ENCODE data around the gene EIF5B. TPM values are rescaled to one million over a fixed set of nuclear protein-coding genes. Genes with fewer than 3 reads are reported as not detected.

The EIF5B gene
- total and polyA plus RNA-seq, 2 of the 4 experiments (the other 2 are of a cell fraction): 19.7 to 21.8 TPM

GRCh38 chr2:99382143-99382542 lies 45.0 kb downstream of the EIF5B start:
- Histone ChIP-seq H3K56ac (ENCODE audit: extremely low read depth, insufficient read depth, low read length) (no peak overlapping the region), H3K4me3 (ENCODE audit: insufficient read depth, low read depth, low read length) (no peak overlapping the region), H3K23ac (ENCODE audit: low read depth, low read length) (no peak overlapping the region), H3K4ac (ENCODE audit: low read depth, low read length) (no peak overlapping the region), H3K79me1 (ENCODE audit: low read depth in 1 of 2, low read length in 2 of 2) (peaks cover 3 to 5% of the 10 kb centered on the region in 2 experiments; a peak in 2 of 4 replicates), H3K27ac (ENCODE audit: insufficient read depth, low read length) (no peak overlapping the region), H4K20me1 (ENCODE audit: insufficient read depth, low read length) (no peaks in the 10 kb centered on the region), H2BK5ac (ENCODE audit: low read depth, low read length, poor library complexity, severe bottlenecking) (no peak overlapping the region), H3K4me1 (ENCODE audit: control insufficient read depth, insufficient read depth, low read length) (no peaks in the 10 kb centered on the region), H2AK9ac (replicated peaks; ENCODE audit: low read depth, low read length, poor library complexity) (no peak overlapping the region), H3K27me3 (ENCODE audit: control insufficient read depth, insufficient read depth, low read length) (no peaks in the 10 kb centered on the region), H2BK20ac (ENCODE audit: low read depth, low read length) (no peak overlapping the region), H2AFZ (replicated peaks; ENCODE audit: low read length, poor library complexity) (no peak overlapping the region), H3K9ac (ENCODE audit: low read depth, low read length) (no peak overlapping the region), H3K14ac (replicated peaks; ENCODE audit: low read depth, low read length) (no peak overlapping the region), H3K4me2 (ENCODE audit: low read depth, low read length) (no peak overlapping the region), H4K5ac (ENCODE audit: low read depth, low read length) (no peak overlapping the region), H3K18ac (ENCODE audit: low read depth, low read length) (no peak overlapping the region), H2AK5ac (ENCODE audit: low read depth, low read length) (no peak overlapping the region), H4K8ac (ENCODE audit: low read depth in 2 of 2, low read length in 2 of 2) (no peak overlapping the region), H3K9me3 (ENCODE audit: control insufficient read depth, insufficient read depth, low read length) (no peaks in the 10 kb centered on the region), H3K9me1 (ENCODE audit: insufficient read depth, low read length) (no peaks in the 10 kb centered on the region), H4K91ac (ENCODE audit: insufficient read depth, low read depth, low read length) (no peak overlapping the region), H3K36me3 (ENCODE audit: control insufficient read depth, insufficient read depth, low read length) (peaks cover 27% of the 10 kb centered on the region), H2BK15ac (ENCODE audit: low read depth, low read length) (no peak overlapping the region), H2BK120ac (ENCODE audit: low read depth, low read length) (no peak overlapping the region)
- dilution Hi-C loops (cut with HindIII; ENCODE audit: low sequenced_read_pairs, unreplicated experiment) (no loop called here), in situ Hi-C loops (cut with MboI; ENCODE audit: low sequenced_read_pairs) (no loop called here), intact Hi-C loops (cut with micrococcal nuclease) (no loop called here)
- BruUV-seq (replicated peaks): no TSS peak
- no peak for DNase-seq
- CTCF ChIA-PET: no interaction called here
- no CpG with 5 or more reads among the region's 2 CpGs for WGBS, 2 experiments (ENCODE audit: extremely low coverage in 2 of 2, insufficient read length in 1 of 2)
- POLR2A ChIA-PET (ENCODE audit: unreplicated experiment): no interaction called here
- no peak for ATAC-seq (ENCODE audit: low read depth)
- TF ChIP-seq BHLHE40 (IDR thresholded peaks at IDR 0.05; ENCODE audit: low read depth, low read length): no peak
- TF ChIP-seq RAD21 (IDR thresholded peaks at IDR 0.05; ENCODE audit: low read length): no peak
- TF ChIP-seq FOS (IDR thresholded peaks at IDR 0.05; ENCODE audit: low read depth, low read length): no peak
- TF ChIP-seq, protein P1, sequence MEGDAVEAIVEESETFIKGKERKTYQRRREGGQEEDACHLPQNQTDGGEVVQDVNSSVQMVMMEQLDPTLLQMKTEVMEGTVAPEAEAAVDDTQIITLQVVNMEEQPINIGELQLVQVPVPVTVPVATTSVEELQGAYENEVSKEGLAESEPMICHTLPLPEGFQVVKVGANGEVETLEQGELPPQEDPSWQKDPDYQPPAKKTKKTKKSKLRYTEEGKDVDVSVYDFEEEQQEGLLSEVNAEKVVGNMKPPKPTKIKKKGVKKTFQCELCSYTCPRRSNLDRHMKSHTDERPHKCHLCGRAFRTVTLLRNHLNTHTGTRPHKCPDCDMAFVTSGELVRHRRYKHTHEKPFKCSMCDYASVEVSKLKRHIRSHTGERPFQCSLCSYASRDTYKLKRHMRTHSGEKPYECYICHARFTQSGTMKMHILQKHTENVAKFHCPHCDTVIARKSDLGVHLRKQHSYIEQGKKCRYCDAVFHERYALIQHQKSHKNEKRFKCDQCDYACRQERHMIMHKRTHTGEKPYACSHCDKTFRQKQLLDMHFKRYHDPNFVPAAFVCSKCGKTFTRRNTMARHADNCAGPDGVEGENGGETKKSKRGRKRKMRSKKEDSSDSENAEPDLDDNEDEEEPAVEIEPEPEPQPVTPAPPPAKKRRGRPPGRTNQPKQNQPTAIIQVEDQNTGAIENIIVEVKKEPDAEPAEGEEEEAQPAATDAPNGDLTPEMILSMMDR (conservative IDR thresholded peaks at IDR 0.05; ENCODE audit: low read depth, low read length): no peak
- TF ChIP-seq, protein P2, sequence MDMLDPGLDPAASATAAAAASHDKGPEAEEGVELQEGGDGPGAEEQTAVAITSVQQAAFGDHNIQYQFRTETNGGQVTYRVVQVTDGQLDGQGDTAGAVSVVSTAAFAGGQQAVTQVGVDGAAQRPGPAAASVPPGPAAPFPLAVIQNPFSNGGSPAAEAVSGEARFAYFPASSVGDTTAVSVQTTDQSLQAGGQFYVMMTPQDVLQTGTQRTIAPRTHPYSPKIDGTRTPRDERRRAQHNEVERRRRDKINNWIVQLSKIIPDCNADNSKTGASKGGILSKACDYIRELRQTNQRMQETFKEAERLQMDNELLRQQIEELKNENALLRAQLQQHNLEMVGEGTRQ (IDR thresholded peaks at IDR 0.05; ENCODE audit: low read depth, low read length): no peak
- no peak for TF ChIP-seq RFX5 (IDR thresholded peaks at IDR 0.05; ENCODE audit: low read depth, low read length)
